ENCODE data around the gene CDH1.
"Not testable (repeated sequence)": the region's sequence is repeated elsewhere in the genome, so short reads cannot be mapped to it uniquely, and the experiment has no call there.

Gene CDH1

GRCh38 chr16:68786685-68787418 lies 49.8 kb downstream of the CDH1 start:
- H3K9ac ChIP-seq (ENCODE audit: low read length in 5 of 5): no peak overlapping the region
- no peak overlapping the region for H3K27ac ChIP-seq (ENCODE audit: low read depth, low read length)

GRCh38 chr16:68787419-68787807 lies 50.3 kb downstream of the CDH1 start:
- H3K9ac ChIP-seq (ENCODE audit: low read length in 5 of 5); H3K27ac ChIP-seq (ENCODE audit: low read depth, low read length); H3K36me3 ChIP-seq (ENCODE audit: control insufficient read depth in 5 of 5, insufficient read depth in 5 of 5, low read length in 5 of 5); H3K4me1 ChIP-seq (ENCODE audit: control insufficient read depth in 5 of 5, insufficient read depth in 5 of 5, low read length in 5 of 5); H3K27me3 ChIP-seq (ENCODE audit: control insufficient read depth in 5 of 5, insufficient read depth in 4 of 5, low read length in 5 of 5); H3K4me3 ChIP-seq (ENCODE audit: low read depth in 1 of 5, low read length in 5 of 5); H3K9me3 ChIP-seq (ENCODE audit: control insufficient read depth in 5 of 5, low read length in 5 of 5): not testable (repeated sequence)

More at GRCh38 chr16:68786685-68787418, 49.8 kb downstream of the CDH1 start:
- Histone ChIP-seq H3K36me3 (ENCODE audit: control insufficient read depth in 5 of 5, insufficient read depth in 5 of 5, low read length in 5 of 5) (no peaks in the 10 kb centered on the region), H3K9me3 (ENCODE audit: control insufficient read depth in 5 of 5, low read length in 5 of 5) (peaks cover 0 to 3% (median 0%) of the 10 kb centered on the region in 5 donors), H3K4me1 (ENCODE audit: control insufficient read depth in 5 of 5, insufficient read depth in 5 of 5, low read length in 5 of 5) (no peaks in the 10 kb centered on the region), H3K27me3 (ENCODE audit: control insufficient read depth in 5 of 5, insufficient read depth in 4 of 5, low read length in 5 of 5) (peaks cover 0 to 4% (median 0%) of the 10 kb centered on the region in 5 donors), H3K4me3 (ENCODE audit: low read depth in 1 of 5, low read length in 5 of 5) (no peak overlapping the region)

GRCh38 chr16:68790130-68790761 lies 53.2 kb downstream of the CDH1 start:
- Histone ChIP-seq H3K9ac (ENCODE audit: low read length in 5 of 5) (no peak overlapping the region), H3K36me3 (ENCODE audit: control insufficient read depth in 5 of 5, insufficient read depth in 5 of 5, low read length in 5 of 5) (no peaks in the 10 kb centered on the region), H3K4me3 (ENCODE audit: low read depth in 1 of 5, low read length in 5 of 5) (no peak overlapping the region), H3K9me3 (ENCODE audit: control insufficient read depth in 5 of 5, low read length in 5 of 5) (no peaks in the 10 kb centered on the region), H3K4me1 (ENCODE audit: control insufficient read depth in 5 of 5, insufficient read depth in 5 of 5, low read length in 5 of 5) (no peaks in the 10 kb centered on the region), H3K27ac (ENCODE audit: low read depth, low read length) (no peak overlapping the region), H3K27me3 (ENCODE audit: control insufficient read depth in 5 of 5, insufficient read depth in 4 of 5, low read length in 5 of 5) (peaks cover 0 to 3% (median 0%) of the 10 kb centered on the region in 5 donors)

- Histone ChIP-seq H3K27me3 (ENCODE audit: control insufficient read depth in 5 of 5, insufficient read depth in 4 of 5, low read length in 5 of 5) (peaks cover 0 to 3% (median 0%) of the 10 kb centered on the region in 5 donors), H3K4me3 (ENCODE audit: low read depth in 1 of 5, low read length in 5 of 5) (no peak overlapping the region), H3K4me1 (ENCODE audit: control insufficient read depth in 5 of 5, insufficient read depth in 5 of 5, low read length in 5 of 5) (no peaks in the 10 kb centered on the region), H3K27ac (ENCODE audit: low read depth, low read length) (no peak overlapping the region), H3K36me3 (ENCODE audit: control insufficient read depth in 5 of 5, insufficient read depth in 5 of 5, low read length in 5 of 5) (no peaks in the 10 kb centered on the region), H3K9me3 (ENCODE audit: control insufficient read depth in 5 of 5, low read length in 5 of 5) (no peaks in the 10 kb centered on the region), H3K9ac (ENCODE audit: low read length in 5 of 5) (no peak overlapping the region)
These were observed 53.9 kb downstream of the CDH1 start for GRCh38 chr16:68790944-68791343.

- Histone ChIP-seq H3K27me3 (ENCODE audit: control insufficient read depth in 5 of 5, insufficient read depth in 4 of 5, low read length in 5 of 5) (peaks cover 0 to 3% (median 0%) of the 10 kb centered on the region in 5 donors), H3K4me3 (ENCODE audit: low read depth in 1 of 5, low read length in 5 of 5) (no peak overlapping the region), H3K4me1 (ENCODE audit: control insufficient read depth in 5 of 5, insufficient read depth in 5 of 5, low read length in 5 of 5) (no peaks in the 10 kb centered on the region), H3K9me3 (ENCODE audit: control insufficient read depth in 5 of 5, low read length in 5 of 5) (no peaks in the 10 kb centered on the region), H3K36me3 (ENCODE audit: control insufficient read depth in 5 of 5, insufficient read depth in 5 of 5, low read length in 5 of 5) (no peaks in the 10 kb centered on the region), H3K27ac (ENCODE audit: low read depth, low read length) (no peak overlapping the region), H3K9ac (ENCODE audit: low read length in 5 of 5) (no peak overlapping the region)
These were observed 55.6 kb downstream of the CDH1 start for GRCh38 chr16:68792465-68793324.

- H3K9me3 ChIP-seq (ENCODE audit: control insufficient read depth in 5 of 5, low read length in 5 of 5): no peaks in the 10 kb centered on the region
- no peaks in the 10 kb centered on the region for H3K4me1 ChIP-seq (ENCODE audit: control insufficient read depth in 5 of 5, insufficient read depth in 5 of 5, low read length in 5 of 5)
- H3K27me3 ChIP-seq (ENCODE audit: control insufficient read depth in 5 of 5, insufficient read depth in 4 of 5, low read length in 5 of 5): peaks cover 0 to 3% (median 0%) of the 10 kb centered on the region in 5 donors
- H3K4me3 ChIP-seq (ENCODE audit: low read depth in 1 of 5, low read length in 5 of 5): no peak overlapping the region
- no peaks in the 10 kb centered on the region for H3K36me3 ChIP-seq (ENCODE audit: control insufficient read depth in 5 of 5, insufficient read depth in 5 of 5, low read length in 5 of 5)
- H3K27ac ChIP-seq (ENCODE audit: low read depth, low read length): no peak overlapping the region
- no peak overlapping the region for H3K9ac ChIP-seq (ENCODE audit: low read length in 5 of 5)
These were observed 56.3 kb downstream of the CDH1 start for GRCh38 chr16:68793401-68793857.

- no peaks in the 10 kb centered on the region for H3K36me3 ChIP-seq (ENCODE audit: control insufficient read depth in 5 of 5, insufficient read depth in 5 of 5, low read length in 5 of 5)
- H3K9me3 ChIP-seq (ENCODE audit: control insufficient read depth in 5 of 5, low read length in 5 of 5): no peaks in the 10 kb centered on the region
- H3K27me3 ChIP-seq (ENCODE audit: control insufficient read depth in 5 of 5, insufficient read depth in 4 of 5, low read length in 5 of 5): no peaks in the 10 kb centered on the region
- no peak overlapping the region for H3K4me3 ChIP-seq (ENCODE audit: low read depth in 1 of 5, low read length in 5 of 5)
- H3K9ac ChIP-seq (ENCODE audit: low read length in 5 of 5): no peak overlapping the region
- H3K27ac ChIP-seq (ENCODE audit: low read depth, low read length): no peak overlapping the region
- peaks cover 0 to 3% (median 0%) of the 10 kb centered on the region in 5 donors for H3K4me1 ChIP-seq (ENCODE audit: control insufficient read depth in 5 of 5, insufficient read depth in 5 of 5, low read length in 5 of 5)
These were observed 61.3 kb downstream of the CDH1 start for GRCh38 chr16:68798398-68798797.

GRCh38 chr16:68800257-68800875 lies 63.3 kb downstream of the CDH1 start:
- no peak overlapping the region for H3K27ac ChIP-seq (ENCODE audit: low read depth, low read length)
- H3K27me3 ChIP-seq (ENCODE audit: control insufficient read depth in 5 of 5, insufficient read depth in 4 of 5, low read length in 5 of 5): no peaks in the 10 kb centered on the region
- H3K36me3 ChIP-seq (ENCODE audit: control insufficient read depth in 5 of 5, insufficient read depth in 5 of 5, low read length in 5 of 5): no peaks in the 10 kb centered on the region
- peaks cover 0 to 3% (median 0%) of the 10 kb centered on the region in 5 donors for H3K4me1 ChIP-seq (ENCODE audit: control insufficient read depth in 5 of 5, insufficient read depth in 5 of 5, low read length in 5 of 5)
- H3K9ac ChIP-seq (ENCODE audit: low read length in 5 of 5): no peak overlapping the region
- no peaks in the 10 kb centered on the region for H3K9me3 ChIP-seq (ENCODE audit: control insufficient read depth in 5 of 5, low read length in 5 of 5)
- H3K4me3 ChIP-seq (ENCODE audit: low read depth in 1 of 5, low read length in 5 of 5): no peak overlapping the region

- Histone ChIP-seq H3K4me1 (ENCODE audit: control insufficient read depth in 5 of 5, insufficient read depth in 5 of 5, low read length in 5 of 5) (peaks cover 0 to 3% (median 0%) of the 10 kb centered on the region in 5 donors), H3K27me3 (ENCODE audit: control insufficient read depth in 5 of 5, insufficient read depth in 4 of 5, low read length in 5 of 5) (no peaks in the 10 kb centered on the region), H3K9me3 (ENCODE audit: control insufficient read depth in 5 of 5, low read length in 5 of 5) (no peaks in the 10 kb centered on the region), H3K4me3 (ENCODE audit: low read depth in 1 of 5, low read length in 5 of 5) (no peak overlapping the region), H3K9ac (ENCODE audit: low read length in 5 of 5) (no peak overlapping the region), H3K27ac (ENCODE audit: low read depth, low read length) (no peak overlapping the region), H3K36me3 (ENCODE audit: control insufficient read depth in 5 of 5, insufficient read depth in 5 of 5, low read length in 5 of 5) (no peaks in the 10 kb centered on the region)
These were observed 65.1 kb downstream of the CDH1 start for GRCh38 chr16:68802190-68802589.
